Parathyroid adenoma (tissue), 2 donors: Measurements from ENCODE around the gene RAB11FIP3.
A peak's percentile ranks its signal among the peaks of the same experiment; 100 is the strongest.
"Not testable (repeated sequence)": the region's sequence is repeated elsewhere in the genome, so short reads cannot be mapped to it uniquely, and the experiment has no call there.

ENCODE experiments used
- H2AFZ ChIP-seq: fragments of 300-600 bp; sonication (generic); one replicate; pipeline ENCODE4 v1.7.0; 2017; ENCODE audit warnings: antibody characterized with exemption, mild to moderate bottlenecking
- H3K27ac ChIP-seq: fragments of 300-600 bp; sonication (generic); one replicate; pipeline ENCODE4 v1.7.0; 2017
- H3K27me3 ChIP-seq: fragments of 300-600 bp; sonication (generic); one replicate; pipeline ENCODE4 v1.7.0; 2017; ENCODE audit warnings: low read length; ENCODE audit not compliant: control insufficient read depth, insufficient read depth
- H3K36me3 ChIP-seq: fragments of 300-600 bp; sonication (generic); one replicate; pipeline ENCODE4 v1.7.0; 2017; ENCODE audit warnings: low read length; ENCODE audit not compliant: control insufficient read depth, insufficient read depth
- H3K4me1 ChIP-seq: fragments of 300-600 bp; sonication (generic); one replicate; pipeline ENCODE4 v1.7.0; 2017; ENCODE audit warnings: control low read depth
- H3K4me2 ChIP-seq: fragments of 300-600 bp; sonication (generic); one replicate; pipeline ENCODE4 v1.7.0; 2017; ENCODE audit warnings: low read length
- H3K4me3 ChIP-seq: fragments of 300-600 bp; sonication (generic); one replicate; pipeline ENCODE4 v1.7.0; 2017; ENCODE audit warnings: low read depth, low read length
- H3K79me2 ChIP-seq: fragments of 300-600 bp; sonication (generic); one replicate; pipeline ENCODE4 v1.7.0; 2017; ENCODE audit warnings: control low read depth
- H3K9ac ChIP-seq: fragments of 300-600 bp; sonication (generic); one replicate; pipeline ENCODE4 v1.7.0; 2017; ENCODE audit warnings: mild to moderate bottlenecking
- H3K9me3 ChIP-seq: fragments of 300-600 bp; sonication (generic); one replicate; pipeline ENCODE4 v1.7.0; 2017; ENCODE audit warnings: low read length; ENCODE audit not compliant: control insufficient read depth
- TF ChIP-seq, protein P1 (sequence below): fragments of 300-600 bp; sonication (generic); IDR thresholded peaks from one replicate; pipeline ENCODE4 v1.7.0; 2017; ENCODE audit warnings: antibody characterized with exemption, mild to moderate bottlenecking
- donor health status: primary hyperparathyroidism.

Gene RAB11FIP3

GRCh38 chr16:473046-474043 is 47.9 kb downstream of the RAB11FIP3 start:
- no peaks in the 10 kb centered on the region for H3K27me3 ChIP-seq
- no peak overlapping the region for H2AFZ ChIP-seq
- no peak overlapping the region for H3K4me2 ChIP-seq
- peaks cover 19% of the 10 kb centered on the region for H3K79me2 ChIP-seq
- H3K9ac ChIP-seq = no peak overlapping the region
- no peak overlapping the region for H3K27ac ChIP-seq
- H3K36me3 ChIP-seq = no peaks in the 10 kb centered on the region
- H3K4me3 ChIP-seq = no peak overlapping the region
- H3K9me3 ChIP-seq = no peaks in the 10 kb centered on the region
- TF ChIP-seq, protein P1, sequence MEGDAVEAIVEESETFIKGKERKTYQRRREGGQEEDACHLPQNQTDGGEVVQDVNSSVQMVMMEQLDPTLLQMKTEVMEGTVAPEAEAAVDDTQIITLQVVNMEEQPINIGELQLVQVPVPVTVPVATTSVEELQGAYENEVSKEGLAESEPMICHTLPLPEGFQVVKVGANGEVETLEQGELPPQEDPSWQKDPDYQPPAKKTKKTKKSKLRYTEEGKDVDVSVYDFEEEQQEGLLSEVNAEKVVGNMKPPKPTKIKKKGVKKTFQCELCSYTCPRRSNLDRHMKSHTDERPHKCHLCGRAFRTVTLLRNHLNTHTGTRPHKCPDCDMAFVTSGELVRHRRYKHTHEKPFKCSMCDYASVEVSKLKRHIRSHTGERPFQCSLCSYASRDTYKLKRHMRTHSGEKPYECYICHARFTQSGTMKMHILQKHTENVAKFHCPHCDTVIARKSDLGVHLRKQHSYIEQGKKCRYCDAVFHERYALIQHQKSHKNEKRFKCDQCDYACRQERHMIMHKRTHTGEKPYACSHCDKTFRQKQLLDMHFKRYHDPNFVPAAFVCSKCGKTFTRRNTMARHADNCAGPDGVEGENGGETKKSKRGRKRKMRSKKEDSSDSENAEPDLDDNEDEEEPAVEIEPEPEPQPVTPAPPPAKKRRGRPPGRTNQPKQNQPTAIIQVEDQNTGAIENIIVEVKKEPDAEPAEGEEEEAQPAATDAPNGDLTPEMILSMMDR = no peak
- H3K4me1 ChIP-seq = peaks cover 8% of the 10 kb centered on the region

GRCh38 chr16:474420-475122 is 49.1 kb downstream of the RAB11FIP3 start:
- H3K9ac ChIP-seq = no peak overlapping the region
- H3K27me3 ChIP-seq = no peaks in the 10 kb centered on the region
- H3K9me3 ChIP-seq = no peaks in the 10 kb centered on the region
- H3K27ac ChIP-seq = peak overlapping the region; percentile 1
- H3K4me2 ChIP-seq = peak overlapping the region; percentile 56
- peak overlapping the region; percentile 17 for H3K4me3 ChIP-seq
- H2AFZ ChIP-seq = no peak overlapping the region
- peaks cover 16% of the 10 kb centered on the region for H3K79me2 ChIP-seq
- peaks cover 8% of the 10 kb centered on the region for H3K4me1 ChIP-seq
- H3K36me3 ChIP-seq = no peaks in the 10 kb centered on the region
- TF ChIP-seq, protein P1 = no peak

GRCh38 chr16:476039-476438 is 50.6 kb downstream of the RAB11FIP3 start:
- Histone ChIP-seq H3K4me3 (no peak overlapping the region), H3K9me3 (no peaks in the 10 kb centered on the region), H3K27me3 (no peaks in the 10 kb centered on the region), H3K36me3 (no peaks in the 10 kb centered on the region), H3K27ac (no peak overlapping the region), H3K9ac (no peak overlapping the region), H3K4me1 (peaks cover 8% of the 10 kb centered on the region), H3K79me2 (peaks cover 13% of the 10 kb centered on the region), H2AFZ (no peak overlapping the region), H3K4me2 (no peak overlapping the region)
- TF ChIP-seq, protein P1 = no peak

DNA sequence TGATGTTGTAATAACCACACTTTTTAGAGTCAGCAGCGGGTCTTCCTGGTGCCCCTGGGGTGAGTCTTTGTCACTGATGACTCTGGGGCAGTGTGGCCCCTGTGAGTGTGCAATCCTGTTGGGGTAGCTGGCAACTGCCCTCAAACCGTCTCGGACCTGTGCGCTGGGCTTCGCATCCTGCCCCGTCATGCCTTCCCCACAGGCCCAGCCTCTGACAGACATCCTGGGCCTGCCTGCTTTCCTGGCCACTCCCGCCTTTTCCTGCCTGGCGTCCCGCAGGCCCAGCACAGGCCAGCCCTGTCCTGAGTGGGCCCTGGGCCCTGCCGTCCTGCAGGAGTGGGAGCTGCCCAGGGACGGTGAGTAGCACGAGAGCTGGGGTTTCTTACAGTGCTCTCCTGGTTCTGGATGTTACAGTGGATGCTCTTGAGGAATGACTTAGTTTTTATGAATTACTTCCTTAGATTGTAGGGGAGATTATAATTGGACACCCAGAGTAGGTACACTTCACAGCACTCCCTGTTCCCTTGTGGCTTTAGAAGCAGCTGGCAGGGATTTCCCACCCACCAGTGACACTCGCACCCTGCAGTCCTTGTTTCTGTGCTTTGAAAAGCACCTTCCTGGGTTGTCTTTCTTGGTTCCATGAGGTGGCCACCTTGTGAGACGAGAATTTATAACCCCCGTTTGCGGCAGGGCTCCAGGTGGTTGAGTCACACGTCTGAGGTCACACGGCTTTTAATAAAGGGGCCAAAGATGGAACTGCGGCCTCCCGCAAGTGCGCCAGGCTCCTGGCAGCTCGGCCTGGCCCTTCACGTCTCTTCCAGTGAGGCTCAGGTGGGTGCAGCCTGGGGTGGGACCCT is 52.1 kb downstream of the RAB11FIP3 start:
- Histone ChIP-seq H3K9me3 (no peaks in the 10 kb centered on the region), H3K4me3 (no peak overlapping the region), H3K27me3 (no peaks in the 10 kb centered on the region), H3K79me2 (peaks cover 14% of the 10 kb centered on the region), H3K9ac (no peak overlapping the region), H3K27ac (no peak overlapping the region), H3K36me3 (no peaks in the 10 kb centered on the region), H2AFZ (no peak overlapping the region), H3K4me2 (peak overlapping the region; percentile 17), H3K4me1 (peaks cover 8% of the 10 kb centered on the region)
- TF ChIP-seq, protein P1 = no peak

DNA sequence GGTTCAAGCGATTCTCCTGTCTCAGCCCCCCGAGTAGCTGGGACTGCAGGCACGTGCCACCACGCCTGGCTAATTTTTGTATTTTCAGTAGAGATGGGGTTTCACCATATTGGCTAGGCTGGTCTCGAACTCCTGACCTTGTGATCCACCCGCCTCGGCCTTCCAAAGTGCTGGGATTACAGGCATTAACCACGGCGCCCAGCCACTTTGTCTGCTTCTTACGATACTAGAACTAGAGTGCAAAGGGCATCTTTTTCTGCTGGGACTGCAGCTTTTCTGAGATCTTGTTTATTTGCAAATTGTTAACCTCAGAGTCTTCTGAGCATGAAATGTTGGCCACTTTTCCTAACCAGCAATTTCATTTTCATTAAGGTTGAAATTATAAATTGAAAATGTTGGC is 52.8 kb downstream of the RAB11FIP3 start:
- H3K36me3 ChIP-seq, H3K27me3 ChIP-seq, H3K27ac ChIP-seq, H3K4me2 ChIP-seq, H2AFZ ChIP-seq, H3K4me3 ChIP-seq, H3K9me3 ChIP-seq, H3K4me1 ChIP-seq, H3K9ac ChIP-seq: not testable (repeated sequence)
- H3K79me2 ChIP-seq = peaks cover 20% of the 10 kb centered on the region
